Hepatocyte (in vitro differentiated cells): ENCODE data around the gene KRTAP29-1.

Experiments used
- EZH2 ChIP-seq: fragments of 200-600 bp; sonication (generic); IDR thresholded peaks from 2 replicates; pipeline ENCODE4 v1.6.1; 2016; ENCODE audit warnings: antibody characterized with exemption, mild to moderate bottlenecking, borderline replicate concordance
- TF ChIP-seq, protein P1 (sequence below): fragments of 200-600 bp; sonication (generic); IDR thresholded peaks from 2 replicates; pipeline ENCODE4 v1.5.1; 2016; ENCODE audit warnings: antibody characterized with exemption, mild to moderate bottlenecking; ENCODE audit not compliant: poor library complexity

GRCh38 chr17:41351177-41351576, 48.5 kb upstream of the KRTAP29-1 start:
- TF ChIP-seq, protein P1, sequence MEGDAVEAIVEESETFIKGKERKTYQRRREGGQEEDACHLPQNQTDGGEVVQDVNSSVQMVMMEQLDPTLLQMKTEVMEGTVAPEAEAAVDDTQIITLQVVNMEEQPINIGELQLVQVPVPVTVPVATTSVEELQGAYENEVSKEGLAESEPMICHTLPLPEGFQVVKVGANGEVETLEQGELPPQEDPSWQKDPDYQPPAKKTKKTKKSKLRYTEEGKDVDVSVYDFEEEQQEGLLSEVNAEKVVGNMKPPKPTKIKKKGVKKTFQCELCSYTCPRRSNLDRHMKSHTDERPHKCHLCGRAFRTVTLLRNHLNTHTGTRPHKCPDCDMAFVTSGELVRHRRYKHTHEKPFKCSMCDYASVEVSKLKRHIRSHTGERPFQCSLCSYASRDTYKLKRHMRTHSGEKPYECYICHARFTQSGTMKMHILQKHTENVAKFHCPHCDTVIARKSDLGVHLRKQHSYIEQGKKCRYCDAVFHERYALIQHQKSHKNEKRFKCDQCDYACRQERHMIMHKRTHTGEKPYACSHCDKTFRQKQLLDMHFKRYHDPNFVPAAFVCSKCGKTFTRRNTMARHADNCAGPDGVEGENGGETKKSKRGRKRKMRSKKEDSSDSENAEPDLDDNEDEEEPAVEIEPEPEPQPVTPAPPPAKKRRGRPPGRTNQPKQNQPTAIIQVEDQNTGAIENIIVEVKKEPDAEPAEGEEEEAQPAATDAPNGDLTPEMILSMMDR, result no peak
- no peak for TF ChIP-seq EZH2
